B cell (primary cell): ENCODE data around the gene HES7.

ENCODE experiments used
- EZH2 ChIP-seq: IDR thresholded peaks from 2 replicates; pipeline ENCODE4 v1.6.1; 2012; ENCODE audit warnings: borderline replicate concordance, low read depth, mild to moderate bottlenecking, moderate library complexity, low read length; ENCODE audit not compliant: insufficient read depth, poor library complexity, severe bottlenecking
- TF ChIP-seq, protein P1 (sequence below): fragments of 200-600 bp; IDR thresholded peaks from one replicate; pipeline ENCODE4 v1.8.0; 2022; ENCODE audit warnings: antibody characterized with exemption, mild to moderate bottlenecking

- TF ChIP-seq, protein P1, sequence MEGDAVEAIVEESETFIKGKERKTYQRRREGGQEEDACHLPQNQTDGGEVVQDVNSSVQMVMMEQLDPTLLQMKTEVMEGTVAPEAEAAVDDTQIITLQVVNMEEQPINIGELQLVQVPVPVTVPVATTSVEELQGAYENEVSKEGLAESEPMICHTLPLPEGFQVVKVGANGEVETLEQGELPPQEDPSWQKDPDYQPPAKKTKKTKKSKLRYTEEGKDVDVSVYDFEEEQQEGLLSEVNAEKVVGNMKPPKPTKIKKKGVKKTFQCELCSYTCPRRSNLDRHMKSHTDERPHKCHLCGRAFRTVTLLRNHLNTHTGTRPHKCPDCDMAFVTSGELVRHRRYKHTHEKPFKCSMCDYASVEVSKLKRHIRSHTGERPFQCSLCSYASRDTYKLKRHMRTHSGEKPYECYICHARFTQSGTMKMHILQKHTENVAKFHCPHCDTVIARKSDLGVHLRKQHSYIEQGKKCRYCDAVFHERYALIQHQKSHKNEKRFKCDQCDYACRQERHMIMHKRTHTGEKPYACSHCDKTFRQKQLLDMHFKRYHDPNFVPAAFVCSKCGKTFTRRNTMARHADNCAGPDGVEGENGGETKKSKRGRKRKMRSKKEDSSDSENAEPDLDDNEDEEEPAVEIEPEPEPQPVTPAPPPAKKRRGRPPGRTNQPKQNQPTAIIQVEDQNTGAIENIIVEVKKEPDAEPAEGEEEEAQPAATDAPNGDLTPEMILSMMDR, result no peak
- TF ChIP-seq EZH2, result no peak
Measured at GRCh38 chr17:8153957-8154607, 30.2 kb upstream of the HES7 start.
